CMK (cell line): ENCODE results near the gene SLCO4A1.

Experiments
- DNase-seq: peaks from one replicate; pipeline ENCODE4 v3.0.0-alpha.2; 2010; ENCODE audit warnings: low read depth

SLCO4A1 gene

GRCh38 chr20:62653373-62653772, 11.1 kb downstream of the SLCO4A1 start:
- DNase-seq = no peak

DNA sequence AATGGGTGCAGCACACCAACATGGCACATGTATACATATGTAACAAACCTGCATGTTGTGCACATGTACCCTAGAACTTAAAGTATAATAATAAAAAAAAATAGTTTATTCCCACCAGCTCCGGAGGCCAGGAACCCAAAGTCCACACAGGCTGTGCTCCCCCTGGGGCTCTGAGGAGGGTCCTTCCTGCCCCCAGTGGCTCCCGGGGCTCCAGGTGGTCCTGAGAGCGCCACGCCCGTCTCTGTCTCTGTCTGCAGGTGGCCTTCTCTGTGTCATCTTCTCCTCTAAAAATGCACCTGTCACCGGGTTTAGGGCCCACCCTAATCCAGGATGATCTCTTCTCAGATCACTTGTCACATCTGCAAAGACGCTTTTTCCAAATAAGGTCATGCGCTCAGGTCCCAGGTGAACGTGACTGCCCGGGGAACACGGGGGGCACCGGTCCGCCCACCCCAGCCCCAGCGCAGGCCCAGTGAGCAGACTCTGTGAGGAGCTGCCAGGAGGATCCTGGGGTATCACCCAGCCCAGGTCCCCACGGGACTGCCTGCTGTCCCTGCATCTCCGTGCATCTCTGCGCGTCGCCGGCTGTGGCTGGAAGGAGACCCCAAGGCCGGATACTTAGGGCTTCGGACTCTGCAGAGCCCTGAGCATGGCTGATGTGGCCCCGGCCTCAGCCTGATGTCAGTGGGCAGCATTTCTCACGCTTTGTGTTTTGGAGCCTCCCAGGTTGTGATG, 11.8 kb downstream of the SLCO4A1 start:
- no peak for DNase-seq

DNA sequence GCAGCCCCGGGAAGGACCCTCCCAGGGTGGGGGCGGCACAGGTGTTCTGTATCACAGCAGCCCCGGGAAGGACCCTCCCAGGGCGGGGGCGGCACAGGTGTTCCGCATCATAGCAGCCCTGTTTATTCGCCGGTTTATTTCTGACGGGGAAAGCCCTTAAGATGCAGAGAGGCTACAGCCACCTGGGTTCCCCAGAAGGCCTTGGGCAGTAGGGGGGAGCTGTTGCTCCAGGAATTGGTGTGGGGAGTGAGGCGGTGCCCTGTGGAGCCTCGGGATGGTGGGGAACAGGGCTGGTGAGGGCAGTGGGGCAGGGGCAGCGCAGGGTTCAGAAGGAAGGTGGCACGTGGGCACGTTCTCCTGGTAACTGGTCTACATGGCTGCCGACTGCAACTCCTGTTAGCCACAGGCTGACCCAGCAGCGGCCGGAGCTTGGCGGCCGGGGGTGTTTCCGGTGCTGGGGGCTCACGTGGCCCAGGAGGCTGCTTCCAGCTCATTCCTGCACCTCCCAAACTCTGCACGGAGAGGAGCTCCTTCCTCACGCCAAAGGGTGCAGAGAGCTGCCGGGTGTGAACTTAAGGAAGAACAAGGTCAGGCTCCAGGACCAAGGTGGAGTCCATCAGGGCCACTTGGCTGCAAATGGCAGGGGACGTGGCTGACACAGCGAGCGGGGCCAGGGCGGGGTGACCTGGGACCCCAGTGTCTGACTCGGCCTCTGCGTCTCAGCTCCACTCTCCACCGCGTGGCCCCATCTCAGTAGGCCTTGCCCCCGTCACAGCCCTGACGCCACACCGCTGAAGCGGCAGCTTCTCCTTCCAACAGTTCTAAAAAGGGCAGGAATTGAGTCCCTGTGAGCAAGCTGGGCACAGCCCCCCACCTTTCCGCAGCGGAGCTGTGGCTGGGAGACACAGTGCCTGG, 13.2 kb downstream of the SLCO4A1 start:
- DNase-seq = no peak

- no peak for DNase-seq
Measured at GRCh38 chr20:62656197-62656918, 14.1 kb downstream of the SLCO4A1 start.

GRCh38 chr20:62656919-62657588, 14.8 kb downstream of the SLCO4A1 start:
- no peak for DNase-seq

DNA sequence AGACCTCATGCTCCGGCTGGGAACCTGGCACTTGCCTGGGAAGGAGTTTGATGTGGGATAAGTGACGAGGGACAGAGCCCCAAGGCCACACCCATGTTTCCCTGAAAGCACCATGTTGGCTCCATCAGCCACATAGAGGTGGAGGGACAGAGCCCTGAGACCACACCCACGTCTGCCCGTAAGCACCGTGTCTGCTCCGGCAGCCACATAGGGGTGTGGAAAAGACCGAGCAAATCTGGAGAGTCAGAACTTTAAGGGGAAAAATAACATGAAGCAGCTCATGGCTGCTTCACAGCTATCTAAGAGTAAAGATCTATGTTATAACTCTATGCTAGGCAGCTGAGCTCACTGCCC, 15.3 kb downstream of the SLCO4A1 start:
- no peak for DNase-seq

DNA sequence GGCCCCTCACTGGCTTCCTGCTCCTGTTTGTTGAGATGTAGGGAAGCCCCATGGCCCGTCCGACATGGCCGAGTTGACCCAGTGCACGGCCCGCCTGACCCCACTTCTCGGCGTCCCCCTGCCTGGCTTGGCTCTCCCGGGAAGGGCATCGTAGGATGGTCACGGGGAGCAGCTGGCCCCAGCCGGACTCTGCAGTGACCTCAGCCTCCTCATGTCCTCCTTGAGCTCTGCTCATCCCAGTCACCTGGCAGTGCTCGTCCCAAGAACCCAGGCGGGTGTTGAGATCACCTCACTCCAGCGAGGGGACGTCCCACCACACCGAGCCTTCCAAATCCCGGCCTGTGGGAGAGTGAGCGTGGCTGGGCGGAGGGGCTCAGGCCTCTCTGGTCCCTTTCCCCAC, 15.7 kb downstream of the SLCO4A1 start:
- no peak for DNase-seq

- no peak for DNase-seq
Measured at GRCh38 chr20:62658593-62659178, 16.4 kb downstream of the SLCO4A1 start.

DNA sequence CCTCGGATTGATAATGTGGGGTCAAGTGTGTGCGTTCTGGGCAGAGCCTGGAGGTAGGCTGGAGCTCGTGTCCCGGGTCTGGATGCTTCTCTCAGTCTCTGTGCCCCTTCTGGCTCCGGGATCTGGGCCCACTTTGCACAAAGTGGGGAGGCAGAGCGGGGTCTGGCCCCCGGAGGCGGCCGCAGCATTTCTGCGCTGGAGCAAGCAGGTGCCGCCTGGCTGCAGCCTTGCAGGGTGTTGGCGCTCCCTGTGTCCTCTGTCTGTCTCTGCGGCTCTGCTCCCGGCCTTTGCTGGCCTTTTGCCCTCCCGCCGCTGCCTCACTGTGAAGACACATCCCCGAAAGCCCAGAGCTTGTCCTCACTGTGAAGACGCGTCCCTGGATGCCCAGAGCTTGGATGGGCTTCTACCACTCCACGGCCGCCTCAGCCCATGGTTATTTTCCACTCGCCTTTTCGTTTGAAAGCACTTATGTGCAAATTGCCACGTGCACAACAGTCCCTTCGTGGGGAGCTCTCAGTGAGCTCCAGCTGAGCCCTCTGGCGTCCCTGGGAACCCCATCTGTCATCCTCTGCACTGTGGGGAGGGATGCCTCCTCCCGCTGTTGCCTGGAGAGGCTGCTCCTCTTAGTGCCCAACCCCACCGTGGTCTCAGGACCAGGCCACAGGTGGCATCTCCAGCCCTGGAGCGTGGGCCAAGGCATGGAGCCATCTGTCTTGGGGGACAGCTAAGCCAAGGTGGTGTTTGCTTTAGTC, 17.4 kb downstream of the SLCO4A1 start:
- no peak for DNase-seq

DNA sequence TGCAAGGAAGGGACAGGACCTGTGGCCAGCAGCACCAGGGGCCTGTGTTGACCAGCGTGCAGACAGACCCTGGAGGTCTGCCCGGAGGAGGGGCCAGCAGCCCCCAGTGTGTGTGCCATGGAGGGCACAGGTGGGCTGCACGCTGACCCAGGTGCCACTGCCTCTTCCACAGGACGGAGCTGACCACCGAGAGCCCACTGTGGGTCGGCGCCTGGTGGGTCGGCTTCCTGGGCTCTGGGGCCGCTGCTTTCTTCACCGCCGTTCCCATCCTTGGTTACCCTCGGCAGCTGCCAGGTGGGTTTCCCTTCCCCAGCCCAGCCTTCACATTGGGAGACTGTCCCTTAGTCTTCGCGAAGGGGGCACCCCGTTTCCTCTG, 17.9 kb downstream of the SLCO4A1 start:
- DNase-seq = no peak

- DNase-seq = no peak
Measured at GRCh38 chr20:62660768-62661167, 18.5 kb downstream of the SLCO4A1 start.

GRCh38 chr20:62661647-62662046, 19.3 kb downstream of the SLCO4A1 start:
- no peak for DNase-seq

DNA sequence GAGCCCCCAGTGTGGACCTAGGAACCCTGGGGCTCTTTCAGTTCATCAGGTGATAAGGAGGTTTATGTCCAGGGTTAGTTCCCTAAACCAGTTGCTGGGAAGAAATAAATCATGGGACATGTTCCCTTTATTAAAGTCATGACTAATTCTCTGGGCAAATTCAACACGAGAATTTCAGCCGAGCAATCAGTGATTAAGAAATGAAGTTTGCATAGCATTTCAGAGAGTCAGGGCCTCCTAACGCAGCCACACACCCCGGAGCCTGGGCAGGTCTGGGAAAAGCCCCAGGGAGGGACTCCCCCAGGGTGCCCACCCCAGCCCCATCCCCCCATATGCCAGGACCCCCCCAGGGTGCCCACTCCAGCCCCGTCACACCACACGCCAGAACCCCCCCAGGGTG, 20.1 kb downstream of the SLCO4A1 start:
- no peak for DNase-seq

GRCh38 chr20:62663145-62664018, 21.1 kb downstream of the SLCO4A1 start:
- no peak for DNase-seq

GRCh38 chr20:62664019-62664971, 22.0 kb downstream of the SLCO4A1 start:
- DNase-seq = no peak

- no peak for DNase-seq
Measured at GRCh38 chr20:62665153-62665754, 23.0 kb downstream of the SLCO4A1 start.

DNA sequence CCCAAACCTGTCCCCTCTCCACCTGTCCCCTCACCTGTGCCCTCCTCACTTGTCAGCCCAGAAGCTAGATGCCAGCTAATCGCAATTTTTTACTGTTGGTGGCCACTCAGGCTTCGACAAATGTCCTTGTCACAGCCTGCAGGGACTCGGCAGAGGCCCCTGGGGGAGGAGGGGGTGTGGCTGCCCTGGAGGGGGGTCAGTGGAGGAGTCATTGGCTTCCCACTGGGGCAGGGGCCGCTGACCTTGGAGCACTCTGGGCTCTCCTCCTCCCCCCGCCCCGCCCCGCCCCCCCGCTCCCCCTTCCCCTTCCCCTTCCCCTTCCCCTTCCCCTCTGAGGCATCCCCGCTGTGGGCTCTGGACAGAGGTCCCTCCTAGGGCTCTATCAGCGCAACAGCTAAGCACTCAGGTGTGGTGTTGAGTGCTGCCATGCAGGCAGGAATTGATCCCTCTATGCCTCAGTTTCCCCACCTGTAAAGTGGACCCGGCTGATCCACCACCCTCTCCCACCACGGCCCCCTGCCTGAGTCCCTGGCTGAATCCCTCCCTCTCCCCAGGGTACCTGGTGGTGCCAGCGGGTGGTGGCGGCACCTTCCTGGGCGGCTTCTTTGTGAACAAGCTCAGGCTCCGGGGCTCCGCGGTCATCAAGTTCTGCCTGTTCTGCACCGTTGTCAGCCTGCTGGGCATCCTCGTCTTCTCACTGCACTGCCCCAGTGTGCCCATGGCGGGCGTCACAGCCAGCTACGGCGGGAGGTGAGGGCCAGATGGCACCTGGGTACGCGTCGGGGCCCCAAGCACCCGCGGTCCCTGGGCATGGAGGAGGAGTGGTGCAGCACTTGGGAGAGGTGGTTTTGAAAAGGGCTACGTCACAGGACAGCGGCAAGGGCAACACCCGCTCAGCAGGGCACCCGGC, 23.8 kb downstream of the SLCO4A1 start:
- DNase-seq = no peak
